Skeletal muscle tissue (tissue), 4 donors: ENCODE data around the gene PDE11A. TPM values are rescaled to one million over a fixed set of nuclear protein-coding genes. Genes with fewer than 3 reads are reported as not detected.

Experiments
- H3K27ac ChIP-seq: one replicate; pipeline ENCODE4 v1.7.0; 2013; ENCODE audit warnings: mild to moderate bottlenecking, low read depth, low read length, inconsistent platforms
- H3K27me3 ChIP-seq, 3 donors: one replicate each; pipeline ENCODE4 v1.7.0; 2013; ENCODE audit warnings: low read length in 3 of 3; ENCODE audit not compliant: control insufficient read depth in 3 of 3, insufficient read depth in 3 of 3
- H3K36me3 ChIP-seq, 3 donors: one replicate each; pipeline ENCODE4 v1.7.0; 2013; ENCODE audit warnings: low read length in 3 of 3; ENCODE audit not compliant: control insufficient read depth in 3 of 3, insufficient read depth in 3 of 3
- H3K4me1 ChIP-seq, 3 donors: one replicate each; pipeline ENCODE4 v1.7.0; 2013; ENCODE audit warnings: low read length in 3 of 3, mild to moderate bottlenecking in 3 of 3; ENCODE audit not compliant: control insufficient read depth in 3 of 3, insufficient read depth in 3 of 3
- H3K4me3 ChIP-seq, 3 donors: one replicate each; pipeline ENCODE4 v1.7.0; 2013; ENCODE audit warnings: low read length in 3 of 3
- H3K9ac ChIP-seq, 3 donors: one replicate each; pipeline ENCODE4 v1.7.0; 2013; ENCODE audit warnings: low read length in 3 of 3, mild to moderate bottlenecking in 3 of 3, moderate library complexity in 2 of 3, low read depth in 1 of 3
- H3K9me3 ChIP-seq, 3 donors: one replicate each; pipeline ENCODE4 v1.7.0; 2013; ENCODE audit warnings: low read length in 3 of 3; ENCODE audit not compliant: control insufficient read depth in 3 of 3
- total RNA-seq: library from RNA; depleted of rRNA; stranded (reverse); fragments of >200 nt; gene quantifications from one replicate; pipeline ENCODE4 v1.2.3, GENCODE V29; 2014
- donor health status: Osteomylitis.

PDE11A gene
- total RNA-seq, 1 donor from 2014 or later = 1.0 TPM

DNA sequence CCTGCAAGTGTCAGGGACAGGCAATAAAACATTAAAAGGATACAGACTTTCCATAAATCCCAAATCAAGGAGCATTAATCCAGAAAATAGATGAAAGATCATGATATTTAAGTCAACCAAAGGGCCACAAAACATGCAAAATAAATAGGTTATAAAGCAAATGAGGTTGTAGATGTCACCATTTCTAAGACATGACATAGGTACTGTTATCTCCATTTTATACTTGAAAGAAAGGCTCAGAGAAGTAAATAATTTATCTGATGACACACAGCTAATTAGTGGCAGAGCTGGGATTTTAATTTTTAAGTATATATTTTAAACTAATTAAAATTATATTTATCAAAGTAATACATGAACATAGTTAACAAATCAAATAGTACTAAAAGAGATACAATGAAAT lies 378.2 kb downstream of the PDE11A start:
- Histone ChIP-seq H3K4me1 (no peaks in the 10 kb centered on the region), H3K4me3 (no peak overlapping the region), H3K27ac (no peak overlapping the region), H3K9ac (no peak overlapping the region), H3K27me3 (no peaks in the 10 kb centered on the region), H3K36me3 (peaks cover 0 to under 1% (median 0%) of the 10 kb centered on the region in 3 donors), H3K9me3 (no peaks in the 10 kb centered on the region)

DNA sequence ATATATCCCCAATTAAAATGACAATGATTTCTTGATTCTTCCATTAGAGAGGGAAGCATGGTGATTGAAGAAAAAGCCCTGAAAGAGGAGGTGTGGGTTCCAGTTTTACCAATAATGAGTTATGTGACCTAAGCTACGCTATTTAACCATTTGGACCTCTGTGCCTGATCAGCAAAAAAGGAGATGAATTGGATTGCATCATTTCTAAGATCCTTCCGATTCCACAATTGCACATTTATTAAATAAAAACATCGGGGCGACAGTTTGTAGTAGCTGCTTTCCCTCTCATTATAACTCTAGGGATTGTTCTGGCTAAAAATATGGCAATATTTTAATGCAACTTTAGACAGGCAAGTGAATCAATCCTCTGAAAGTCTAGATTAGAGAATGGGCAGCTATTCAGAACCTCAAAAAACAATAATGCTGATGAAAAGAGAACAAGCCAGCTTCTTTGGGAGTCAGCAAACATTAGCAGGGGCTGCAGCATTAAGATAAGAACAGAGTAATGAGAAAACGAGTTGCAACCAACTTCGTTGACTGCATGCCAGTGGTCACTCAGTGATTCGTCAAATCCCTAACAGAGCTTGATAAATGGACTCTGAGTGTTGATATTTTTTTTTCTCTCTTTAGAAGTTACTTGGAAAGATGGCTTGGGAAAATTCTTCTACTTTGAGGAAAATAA lies 378.8 kb downstream of the PDE11A start:
- H3K27ac ChIP-seq = no peak overlapping the region
- no peak overlapping the region for H3K4me3 ChIP-seq
- H3K4me1 ChIP-seq = no peaks in the 10 kb centered on the region
- H3K36me3 ChIP-seq = no peaks in the 10 kb centered on the region
- no peak overlapping the region for H3K9ac ChIP-seq
- no peaks in the 10 kb centered on the region for H3K9me3 ChIP-seq
- H3K27me3 ChIP-seq = no peaks in the 10 kb centered on the region

- H3K9me3 ChIP-seq = no peaks in the 10 kb centered on the region
- no peaks in the 10 kb centered on the region for H3K4me1 ChIP-seq
- no peaks in the 10 kb centered on the region for H3K36me3 ChIP-seq
- no peaks in the 10 kb centered on the region for H3K27me3 ChIP-seq
- H3K27ac ChIP-seq = no peak overlapping the region
- H3K9ac ChIP-seq = no peak overlapping the region
- no peak overlapping the region for H3K4me3 ChIP-seq
Measured at GRCh38 chr2:177692783-177693269, 379.8 kb downstream of the PDE11A start.

GRCh38 chr2:177692042-177692782 lies 380.4 kb downstream of the PDE11A start:
- Histone ChIP-seq H3K4me1 (no peaks in the 10 kb centered on the region), H3K9ac (no peak overlapping the region), H3K27me3 (no peaks in the 10 kb centered on the region), H3K27ac (no peak overlapping the region), H3K9me3 (no peaks in the 10 kb centered on the region), H3K4me3 (no peak overlapping the region), H3K36me3 (no peaks in the 10 kb centered on the region)

DNA sequence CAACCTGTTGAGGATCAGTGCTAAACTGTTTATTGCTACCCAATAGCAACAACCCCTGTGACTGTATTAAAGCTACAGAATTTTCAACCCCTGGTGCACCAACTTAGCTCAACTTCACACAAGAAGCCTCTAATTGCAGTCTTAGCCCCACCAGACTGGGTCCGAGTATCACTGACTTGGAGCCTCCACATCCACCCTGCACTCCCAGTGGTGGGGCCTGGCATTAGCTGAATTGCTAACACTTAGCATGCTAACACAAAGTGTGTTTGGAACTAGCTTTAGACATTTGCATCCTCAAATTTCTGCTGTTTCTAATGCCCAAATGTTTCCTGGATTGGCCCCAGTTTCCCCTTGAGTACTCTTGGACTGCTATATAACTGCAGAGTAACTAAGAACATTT lies 381.4 kb downstream of the PDE11A start:
- H3K9ac ChIP-seq = no peak overlapping the region
- H3K9me3 ChIP-seq = no peaks in the 10 kb centered on the region
- no peak overlapping the region for H3K4me3 ChIP-seq
- H3K36me3 ChIP-seq = no peaks in the 10 kb centered on the region
- no peak overlapping the region for H3K27ac ChIP-seq
- no peaks in the 10 kb centered on the region for H3K4me1 ChIP-seq
- H3K27me3 ChIP-seq = no peaks in the 10 kb centered on the region

DNA sequence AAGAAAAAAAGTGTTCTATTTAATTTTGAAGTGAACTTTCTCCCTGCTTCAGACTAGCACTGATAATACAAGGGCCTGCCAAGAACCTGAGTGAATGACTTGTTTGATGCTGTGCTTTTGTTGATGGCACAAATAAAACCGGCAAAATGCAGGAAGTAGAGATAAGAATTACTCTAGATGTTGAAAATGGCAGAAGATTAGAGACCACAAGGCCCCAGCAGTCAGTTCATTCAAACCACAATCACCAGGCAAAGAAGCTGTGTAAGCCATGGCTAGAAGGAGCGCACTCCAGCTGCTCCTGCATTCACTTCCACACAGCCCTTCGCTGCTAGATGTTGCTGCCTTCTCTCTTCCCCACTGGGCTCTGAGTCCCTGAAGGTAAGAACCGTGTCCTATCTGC lies 383.0 kb downstream of the PDE11A start:
- H3K4me3 ChIP-seq = no peak overlapping the region
- peaks cover 0 to 2% (median 0%) of the 10 kb centered on the region in 3 donors for H3K36me3 ChIP-seq
- no peak overlapping the region for H3K27ac ChIP-seq
- no peaks in the 10 kb centered on the region for H3K27me3 ChIP-seq
- no peak overlapping the region for H3K9ac ChIP-seq
- no peaks in the 10 kb centered on the region for H3K9me3 ChIP-seq
- no peaks in the 10 kb centered on the region for H3K4me1 ChIP-seq

DNA sequence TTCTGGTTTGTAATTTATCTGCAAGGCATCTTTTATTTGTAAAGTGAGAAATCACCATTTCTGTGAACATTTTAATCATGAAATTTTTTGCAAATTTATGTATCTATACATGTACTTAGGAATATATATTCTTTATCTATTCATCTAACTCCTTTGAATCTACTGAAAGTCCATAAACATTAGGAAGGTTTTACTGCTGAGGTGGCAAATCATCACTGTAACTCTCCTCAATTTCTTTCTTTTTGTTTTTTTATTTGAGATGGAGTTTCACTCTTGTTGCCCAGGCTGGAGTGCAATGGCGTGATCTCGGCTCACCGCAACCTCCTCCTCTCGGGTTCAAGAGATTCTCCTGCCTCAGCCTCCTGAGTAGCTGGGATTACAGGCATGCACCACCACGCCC lies 383.7 kb downstream of the PDE11A start:
- peaks cover 0 to 2% (median 0%) of the 10 kb centered on the region in 3 donors for H3K36me3 ChIP-seq
- no peak overlapping the region for H3K27ac ChIP-seq
- no peaks in the 10 kb centered on the region for H3K9me3 ChIP-seq
- H3K9ac ChIP-seq = no peak overlapping the region
- no peaks in the 10 kb centered on the region for H3K27me3 ChIP-seq
- no peaks in the 10 kb centered on the region for H3K4me1 ChIP-seq
- H3K4me3 ChIP-seq = no peak overlapping the region

- H3K9ac ChIP-seq = no peak overlapping the region
- H3K36me3 ChIP-seq = peaks cover 0 to 2% (median 0%) of the 10 kb centered on the region in 3 donors
- H3K4me1 ChIP-seq = peaks cover 0 to 8% (median 0%) of the 10 kb centered on the region in 3 donors
- no peak overlapping the region for H3K27ac ChIP-seq
- no peaks in the 10 kb centered on the region for H3K9me3 ChIP-seq
- H3K4me3 ChIP-seq = no peak overlapping the region
- no peaks in the 10 kb centered on the region for H3K27me3 ChIP-seq
Measured at GRCh38 chr2:177683661-177684069, 388.9 kb downstream of the PDE11A start.

GRCh38 chr2:177682836-177683660 lies 389.5 kb downstream of the PDE11A start:
- H3K4me1 ChIP-seq = peaks cover 0 to 8% (median 0%) of the 10 kb centered on the region in 3 donors
- H3K9me3 ChIP-seq = no peaks in the 10 kb centered on the region
- no peak overlapping the region for H3K27ac ChIP-seq
- H3K27me3 ChIP-seq = no peaks in the 10 kb centered on the region
- peaks cover 0 to 2% (median 0%) of the 10 kb centered on the region in 3 donors for H3K36me3 ChIP-seq
- no peak overlapping the region for H3K9ac ChIP-seq
- H3K4me3 ChIP-seq = no peak overlapping the region
